WTC11 (cell line): ENCODE results near the gene ALDH5A1. TPM values are rescaled to one million over a fixed set of nuclear protein-coding genes. Genes with fewer than 3 reads are reported as not detected.

Experiments
- ATAC-seq: fragments of 200-7000 bp; cut with Tn5 transposase; 2 replicates; pipeline ENCODE4 v1.10.0; 2021; ENCODE audit warnings: mild to moderate bottlenecking, moderate library complexity
- CTCF ChIA-PET: fragments of 300-600 bp; sonication (Branson Sonifier 250); formaldehyde crosslinking; loops from one replicate; lab custom pipeline; 2021; ENCODE audit warnings: antibody characterized with exemption; lab: Charles Lee
- POLR2A ChIA-PET: fragments of 350-600 bp; sonication (Branson Sonifier 250); formaldehyde crosslinking; loops from one replicate; lab custom pipeline; 2021; ENCODE audit warnings: antibody characterized with exemption; lab: Charles Lee
- DNase-seq: peaks from one replicate; pipeline ENCODE4 v3.0.0; 2021; ENCODE audit warnings: low spot score
- H3K27ac Mint-ChIP-seq: 2 replicates; pipeline ENCODE4 v1.8.0; 2021; ENCODE audit warnings: mixed read lengths
- H3K27me3 Mint-ChIP-seq: 2 replicates; pipeline ENCODE4 v1.8.0; 2021; ENCODE audit warnings: low read depth, mild to moderate bottlenecking, moderate library complexity, mixed read lengths
- H3K36me3 Mint-ChIP-seq: 2 replicates; pipeline ENCODE4 v1.8.0; 2021; ENCODE audit warnings: mixed read lengths
- H3K4me1 Mint-ChIP-seq: 2 replicates; pipeline ENCODE4 v1.8.0; 2022; ENCODE audit warnings: mixed read lengths
- H3K4me3 Mint-ChIP-seq: 2 replicates; pipeline ENCODE4 v1.8.0; 2021; ENCODE audit warnings: mild to moderate bottlenecking, moderate library complexity, mixed read lengths
- H3K9me3 Mint-ChIP-seq: 2 replicates; pipeline ENCODE4 v1.8.0; 2021; ENCODE audit warnings: mixed read lengths
- GABPB1 ChIP-seq: sonication (generic); formaldehyde crosslinking; IDR thresholded peaks from 2 replicates; pipeline ENCODE4 v1.8.1; 2023; ENCODE audit warnings: mild to moderate bottlenecking, missing genetic modification reagents
- HMGA2 ChIP-seq: fragments of 250-450 bp; sonication (Bioruptor Pico); IDR thresholded peaks from 2 replicates; pipeline ENCODE4 v1.4.0; 2021; ENCODE audit warnings: mild to moderate bottlenecking, moderate library complexity
- IRF2 ChIP-seq: sonication (generic); formaldehyde crosslinking; IDR thresholded peaks from 2 replicates; pipeline ENCODE4 v1.8.0; 2022; ENCODE audit warnings: low read depth, missing genetic modification reagents, borderline replicate concordance
- KAT7 ChIP-seq: sonication (generic); formaldehyde crosslinking; IDR thresholded peaks from 2 replicates; pipeline ENCODE4 v1.8.1; 2023; ENCODE audit warnings: missing genetic modification reagents, mild to moderate bottlenecking, borderline replicate concordance
- NFATC4 ChIP-seq: fragments of 250-450 bp; sonication (Bioruptor Pico); IDR thresholded peaks from 2 replicates; pipeline ENCODE4 v1.9.0; 2021; ENCODE audit warnings: mild to moderate bottlenecking
- OVOL2 ChIP-seq: fragments of 250-450 bp; sonication (Bioruptor Pico); IDR thresholded peaks from 2 replicates; pipeline ENCODE4 v1.9.0; 2021; ENCODE audit warnings: mild to moderate bottlenecking, borderline replicate concordance
- RELA ChIP-seq: sonication (generic); formaldehyde crosslinking; IDR thresholded peaks from 2 replicates; pipeline ENCODE4 v1.8.1; 2022; ENCODE audit warnings: missing genetic modification reagents, mild to moderate bottlenecking, borderline replicate concordance
- SMAD3 ChIP-seq: sonication (generic); formaldehyde crosslinking; IDR thresholded peaks from 2 replicates; pipeline ENCODE4 v1.8.0; 2022; ENCODE audit warnings: missing genetic modification reagents, mild to moderate bottlenecking, borderline replicate concordance
- SMAD4 ChIP-seq: sonication (generic); formaldehyde crosslinking; IDR thresholded peaks from 2 replicates; pipeline ENCODE4 v1.8.0; 2022; ENCODE audit warnings: mild to moderate bottlenecking, missing genetic modification reagents
- ZBTB21 ChIP-seq: sonication (generic); formaldehyde crosslinking; IDR thresholded peaks from 2 replicates; pipeline ENCODE4 v1.8.1; 2023; ENCODE audit warnings: mild to moderate bottlenecking, missing genetic modification reagents, borderline replicate concordance
- ZNF317 ChIP-seq: sonication (generic); formaldehyde crosslinking; IDR thresholded peaks from 2 replicates; pipeline ENCODE4 v1.8.1; 2023; ENCODE audit warnings: low read depth, mild to moderate bottlenecking, moderate library complexity, missing genetic modification reagents, borderline replicate concordance
- ZNF423 ChIP-seq: fragments of 250-450 bp; sonication (Bioruptor Pico); IDR thresholded peaks from 2 replicates; pipeline ENCODE4 v2.1.2; 2022; ENCODE audit warnings: mild to moderate bottlenecking, moderate library complexity
- total RNA-seq: library from RNA; stranded (reverse); gene quantifications from 3 replicates; pipeline ENCODE4 v1.2.3, GENCODE V29; 2021
- TF ChIP-seq, protein P1 (sequence below): sonication (generic); formaldehyde crosslinking; IDR thresholded peaks from 2 replicates; pipeline ENCODE4 v1.8.1; 2022; ENCODE audit warnings: mild to moderate bottlenecking, moderate library complexity, missing genetic modification reagents
- TF ChIP-seq, protein P2 (sequence below): fragments of 250-450 bp; sonication (Bioruptor Pico); IDR thresholded peaks from 2 replicates; pipeline ENCODE4 v2.1.2; 2022; ENCODE audit warnings: mild to moderate bottlenecking, moderate library complexity
- TF ChIP-seq, protein P3 (sequence below): sonication (generic); formaldehyde crosslinking; IDR thresholded peaks from 2 replicates; pipeline ENCODE4 v1.8.1; 2022; ENCODE audit warnings: low read depth, missing genetic modification reagents, borderline replicate concordance
- TF ChIP-seq, protein P4 (sequence below): sonication (generic); formaldehyde crosslinking; IDR thresholded peaks from 2 replicates; pipeline ENCODE4 v1.8.1; 2022; ENCODE audit warnings: mild to moderate bottlenecking, missing genetic modification reagents, moderate library complexity, borderline replicate concordance
- TF ChIP-seq, protein P5 (sequence below): sonication (generic); formaldehyde crosslinking; IDR thresholded peaks from 2 replicates; pipeline ENCODE4 v1.8.1; 2023; ENCODE audit warnings: mild to moderate bottlenecking, missing genetic modification reagents, borderline replicate concordance
- TF ChIP-seq, protein P6 (sequence below): sonication (generic); formaldehyde crosslinking; IDR thresholded peaks from 2 replicates; pipeline ENCODE4 v1.8.0; 2022; ENCODE audit warnings: missing genetic modification reagents
- TF ChIP-seq, protein P7 (sequence below): sonication (generic); formaldehyde crosslinking; conservative IDR thresholded peaks from 2 replicates; pipeline ENCODE4 v1.8.1; 2023; ENCODE audit warnings: mild to moderate bottlenecking, low read depth, missing genetic modification reagents, moderate library complexity

The ALDH5A1 gene
- total RNA-seq, 1 experiment from 2014 or later = 5.1 TPM

DNA sequence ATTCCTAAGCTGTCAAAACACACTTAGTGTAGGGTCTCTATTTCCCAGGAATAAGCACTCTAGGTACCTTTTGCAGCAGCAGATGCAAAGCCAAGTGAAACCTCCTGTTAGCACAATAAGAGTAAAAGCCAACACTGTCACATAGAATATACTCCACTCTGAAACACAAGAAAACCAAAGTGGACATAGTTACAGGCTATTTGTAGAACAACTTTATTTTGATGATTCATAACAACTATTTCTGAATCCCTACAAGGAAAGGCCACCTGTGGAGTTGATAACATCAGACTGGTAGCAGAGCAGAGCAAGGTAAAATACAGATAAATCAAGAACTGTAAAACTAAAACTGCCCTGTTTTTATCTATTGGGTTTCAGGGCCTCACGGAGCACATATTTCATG is 59.7 kb downstream of the ALDH5A1 start (continued):
- TF ChIP-seq, protein P1, sequence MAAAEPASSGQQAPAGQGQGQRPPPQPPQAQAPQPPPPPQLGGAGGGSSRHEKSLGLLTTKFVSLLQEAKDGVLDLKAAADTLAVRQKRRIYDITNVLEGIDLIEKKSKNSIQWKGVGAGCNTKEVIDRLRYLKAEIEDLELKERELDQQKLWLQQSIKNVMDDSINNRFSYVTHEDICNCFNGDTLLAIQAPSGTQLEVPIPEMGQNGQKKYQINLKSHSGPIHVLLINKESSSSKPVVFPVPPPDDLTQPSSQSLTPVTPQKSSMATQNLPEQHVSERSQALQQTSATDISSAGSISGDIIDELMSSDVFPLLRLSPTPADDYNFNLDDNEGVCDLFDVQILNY (CRISPR knock-in tag) = no peak
- no peak for TF ChIP-seq ZBTB21 (CRISPR knock-in tag)
- no peak for TF ChIP-seq NFATC4 (CRISPR knock-in tag)
- no peak for TF ChIP-seq HMGA2 (CRISPR knock-in tag)
- TF ChIP-seq, protein P2, sequence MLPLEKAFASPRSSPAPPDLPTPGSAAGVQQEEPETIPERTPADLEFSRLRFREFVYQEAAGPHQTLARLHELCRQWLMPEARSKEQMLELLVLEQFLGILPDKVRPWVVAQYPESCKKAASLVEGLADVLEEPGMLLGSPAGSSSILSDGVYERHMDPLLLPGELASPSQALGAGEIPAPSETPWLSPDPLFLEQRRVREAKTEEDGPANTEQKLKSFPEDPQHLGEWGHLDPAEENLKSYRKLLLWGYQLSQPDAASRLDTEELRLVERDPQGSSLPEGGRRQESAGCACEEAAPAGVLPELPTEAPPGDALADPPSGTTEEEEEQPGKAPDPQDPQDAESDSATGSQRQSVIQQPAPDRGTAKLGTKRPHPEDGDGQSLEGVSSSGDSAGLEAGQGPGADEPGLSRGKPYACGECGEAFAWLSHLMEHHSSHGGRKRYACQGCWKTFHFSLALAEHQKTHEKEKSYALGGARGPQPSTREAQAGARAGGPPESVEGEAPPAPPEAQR (CRISPR knock-in tag) = no peak
- TF ChIP-seq SMAD4 (CRISPR knock-in tag) = no peak
- TF ChIP-seq, protein P3, sequence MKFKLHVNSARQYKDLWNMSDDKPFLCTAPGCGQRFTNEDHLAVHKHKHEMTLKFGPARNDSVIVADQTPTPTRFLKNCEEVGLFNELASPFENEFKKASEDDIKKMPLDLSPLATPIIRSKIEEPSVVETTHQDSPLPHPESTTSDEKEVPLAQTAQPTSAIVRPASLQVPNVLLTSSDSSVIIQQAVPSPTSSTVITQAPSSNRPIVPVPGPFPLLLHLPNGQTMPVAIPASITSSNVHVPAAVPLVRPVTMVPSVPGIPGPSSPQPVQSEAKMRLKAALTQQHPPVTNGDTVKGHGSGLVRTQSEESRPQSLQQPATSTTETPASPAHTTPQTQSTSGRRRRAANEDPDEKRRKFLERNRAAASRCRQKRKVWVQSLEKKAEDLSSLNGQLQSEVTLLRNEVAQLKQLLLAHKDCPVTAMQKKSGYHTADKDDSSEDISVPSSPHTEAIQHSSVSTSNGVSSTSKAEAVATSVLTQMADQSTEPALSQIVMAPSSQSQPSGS = no peak
- TF ChIP-seq OVOL2 (CRISPR knock-in tag) = no peak
- TF ChIP-seq IRF2 (CRISPR knock-in tag) = no peak

DNA sequence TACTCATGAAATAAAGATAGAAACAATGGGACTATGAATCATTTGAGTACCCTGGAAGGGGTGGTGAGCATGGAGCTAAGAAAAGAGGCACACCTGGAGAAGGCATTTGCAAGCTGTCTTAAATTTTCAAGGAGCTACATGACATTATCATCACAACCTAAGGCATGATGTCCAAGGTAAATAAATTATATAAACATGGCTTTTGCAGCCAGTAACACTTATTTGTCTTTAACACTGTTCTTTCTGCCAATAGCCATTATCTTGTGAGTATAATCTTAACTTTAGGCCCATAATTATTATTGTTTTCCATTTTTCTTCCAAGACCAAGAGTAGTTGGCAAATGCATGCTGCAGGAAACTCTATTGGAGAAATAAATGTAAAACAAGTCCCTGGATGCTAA is 63.7 kb downstream of the ALDH5A1 start:
- no peaks in the 10 kb centered on the region for H3K27me3 Mint-ChIP-seq
- POLR2A ChIA-PET = no interaction called here
- H3K27ac Mint-ChIP-seq = no peak overlapping the region
- CTCF ChIA-PET = no interaction called here
- no peaks in the 10 kb centered on the region for H3K4me1 Mint-ChIP-seq
- no peak for ATAC-seq
- DNase-seq = no peak
- no peaks in the 10 kb centered on the region for H3K36me3 Mint-ChIP-seq
- no peaks in the 10 kb centered on the region for H3K9me3 Mint-ChIP-seq
- no peak overlapping the region for H3K4me3 Mint-ChIP-seq
- TF ChIP-seq, protein P4, sequence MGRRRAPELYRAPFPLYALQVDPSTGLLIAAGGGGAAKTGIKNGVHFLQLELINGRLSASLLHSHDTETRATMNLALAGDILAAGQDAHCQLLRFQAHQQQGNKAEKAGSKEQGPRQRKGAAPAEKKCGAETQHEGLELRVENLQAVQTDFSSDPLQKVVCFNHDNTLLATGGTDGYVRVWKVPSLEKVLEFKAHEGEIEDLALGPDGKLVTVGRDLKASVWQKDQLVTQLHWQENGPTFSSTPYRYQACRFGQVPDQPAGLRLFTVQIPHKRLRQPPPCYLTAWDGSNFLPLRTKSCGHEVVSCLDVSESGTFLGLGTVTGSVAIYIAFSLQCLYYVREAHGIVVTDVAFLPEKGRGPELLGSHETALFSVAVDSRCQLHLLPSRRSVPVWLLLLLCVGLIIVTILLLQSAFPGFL (CRISPR knock-in tag) = no peak
- TF ChIP-seq, protein P5, sequence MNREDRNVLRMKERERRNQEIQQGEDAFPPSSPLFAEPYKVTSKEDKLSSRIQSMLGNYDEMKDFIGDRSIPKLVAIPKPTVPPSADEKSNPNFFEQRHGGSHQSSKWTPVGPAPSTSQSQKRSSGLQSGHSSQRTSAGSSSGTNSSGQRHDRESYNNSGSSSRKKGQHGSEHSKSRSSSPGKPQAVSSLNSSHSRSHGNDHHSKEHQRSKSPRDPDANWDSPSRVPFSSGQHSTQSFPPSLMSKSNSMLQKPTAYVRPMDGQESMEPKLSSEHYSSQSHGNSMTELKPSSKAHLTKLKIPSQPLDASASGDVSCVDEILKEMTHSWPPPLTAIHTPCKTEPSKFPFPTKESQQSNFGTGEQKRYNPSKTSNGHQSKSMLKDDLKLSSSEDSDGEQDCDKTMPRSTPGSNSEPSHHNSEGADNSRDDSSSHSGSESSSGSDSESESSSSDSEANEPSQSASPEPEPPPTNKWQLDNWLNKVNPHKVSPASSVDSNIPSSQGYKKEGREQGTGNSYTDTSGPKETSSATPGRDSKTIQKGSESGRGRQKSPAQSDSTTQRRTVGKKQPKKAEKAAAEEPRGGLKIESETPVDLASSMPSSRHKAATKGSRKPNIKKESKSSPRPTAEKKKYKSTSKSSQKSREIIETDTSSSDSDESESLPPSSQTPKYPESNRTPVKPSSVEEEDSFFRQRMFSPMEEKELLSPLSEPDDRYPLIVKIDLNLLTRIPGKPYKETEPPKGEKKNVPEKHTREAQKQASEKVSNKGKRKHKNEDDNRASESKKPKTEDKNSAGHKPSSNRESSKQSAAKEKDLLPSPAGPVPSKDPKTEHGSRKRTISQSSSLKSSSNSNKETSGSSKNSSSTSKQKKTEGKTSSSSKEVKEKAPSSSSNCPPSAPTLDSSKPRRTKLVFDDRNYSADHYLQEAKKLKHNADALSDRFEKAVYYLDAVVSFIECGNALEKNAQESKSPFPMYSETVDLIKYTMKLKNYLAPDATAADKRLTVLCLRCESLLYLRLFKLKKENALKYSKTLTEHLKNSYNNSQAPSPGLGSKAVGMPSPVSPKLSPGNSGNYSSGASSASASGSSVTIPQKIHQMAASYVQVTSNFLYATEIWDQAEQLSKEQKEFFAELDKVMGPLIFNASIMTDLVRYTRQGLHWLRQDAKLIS (CRISPR knock-in tag) = no peak
- TF ChIP-seq, protein P3 = no peak
- TF ChIP-seq, protein P6, sequence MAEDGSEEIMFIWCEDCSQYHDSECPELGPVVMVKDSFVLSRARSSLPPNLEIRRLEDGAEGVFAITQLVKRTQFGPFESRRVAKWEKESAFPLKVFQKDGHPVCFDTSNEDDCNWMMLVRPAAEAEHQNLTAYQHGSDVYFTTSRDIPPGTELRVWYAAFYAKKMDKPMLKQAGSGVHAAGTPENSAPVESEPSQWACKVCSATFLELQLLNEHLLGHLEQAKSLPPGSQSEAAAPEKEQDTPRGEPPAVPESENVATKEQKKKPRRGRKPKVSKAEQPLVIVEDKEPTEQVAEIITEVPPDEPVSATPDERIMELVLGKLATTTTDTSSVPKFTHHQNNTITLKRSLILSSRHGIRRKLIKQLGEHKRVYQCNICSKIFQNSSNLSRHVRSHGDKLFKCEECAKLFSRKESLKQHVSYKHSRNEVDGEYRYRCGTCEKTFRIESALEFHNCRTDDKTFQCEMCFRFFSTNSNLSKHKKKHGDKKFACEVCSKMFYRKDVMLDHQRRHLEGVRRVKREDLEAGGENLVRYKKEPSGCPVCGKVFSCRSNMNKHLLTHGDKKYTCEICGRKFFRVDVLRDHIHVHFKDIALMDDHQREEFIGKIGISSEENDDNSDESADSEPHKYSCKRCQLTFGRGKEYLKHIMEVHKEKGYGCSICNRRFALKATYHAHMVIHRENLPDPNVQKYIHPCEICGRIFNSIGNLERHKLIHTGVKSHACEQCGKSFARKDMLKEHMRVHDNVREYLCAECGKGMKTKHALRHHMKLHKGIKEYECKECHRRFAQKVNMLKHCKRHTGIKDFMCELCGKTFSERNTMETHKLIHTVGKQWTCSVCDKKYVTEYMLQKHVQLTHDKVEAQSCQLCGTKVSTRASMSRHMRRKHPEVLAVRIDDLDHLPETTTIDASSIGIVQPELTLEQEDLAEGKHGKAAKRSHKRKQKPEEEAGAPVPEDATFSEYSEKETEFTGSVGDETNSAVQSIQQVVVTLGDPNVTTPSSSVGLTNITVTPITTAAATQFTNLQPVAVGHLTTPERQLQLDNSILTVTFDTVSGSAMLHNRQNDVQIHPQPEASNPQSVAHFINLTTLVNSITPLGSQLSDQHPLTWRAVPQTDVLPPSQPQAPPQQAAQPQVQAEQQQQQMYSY (CRISPR knock-in tag) = no peak
- no peak for TF ChIP-seq KAT7 (CRISPR knock-in tag)
- TF ChIP-seq, protein P7, sequence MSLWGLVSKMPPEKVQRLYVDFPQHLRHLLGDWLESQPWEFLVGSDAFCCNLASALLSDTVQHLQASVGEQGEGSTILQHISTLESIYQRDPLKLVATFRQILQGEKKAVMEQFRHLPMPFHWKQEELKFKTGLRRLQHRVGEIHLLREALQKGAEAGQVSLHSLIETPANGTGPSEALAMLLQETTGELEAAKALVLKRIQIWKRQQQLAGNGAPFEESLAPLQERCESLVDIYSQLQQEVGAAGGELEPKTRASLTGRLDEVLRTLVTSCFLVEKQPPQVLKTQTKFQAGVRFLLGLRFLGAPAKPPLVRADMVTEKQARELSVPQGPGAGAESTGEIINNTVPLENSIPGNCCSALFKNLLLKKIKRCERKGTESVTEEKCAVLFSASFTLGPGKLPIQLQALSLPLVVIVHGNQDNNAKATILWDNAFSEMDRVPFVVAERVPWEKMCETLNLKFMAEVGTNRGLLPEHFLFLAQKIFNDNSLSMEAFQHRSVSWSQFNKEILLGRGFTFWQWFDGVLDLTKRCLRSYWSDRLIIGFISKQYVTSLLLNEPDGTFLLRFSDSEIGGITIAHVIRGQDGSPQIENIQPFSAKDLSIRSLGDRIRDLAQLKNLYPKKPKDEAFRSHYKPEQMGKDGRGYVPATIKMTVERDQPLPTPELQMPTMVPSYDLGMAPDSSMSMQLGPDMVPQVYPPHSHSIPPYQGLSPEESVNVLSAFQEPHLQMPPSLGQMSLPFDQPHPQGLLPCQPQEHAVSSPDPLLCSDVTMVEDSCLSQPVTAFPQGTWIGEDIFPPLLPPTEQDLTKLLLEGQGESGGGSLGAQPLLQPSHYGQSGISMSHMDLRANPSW (CRISPR knock-in tag) = no peak
- TF ChIP-seq SMAD3 (CRISPR knock-in tag) = no peak
- no peak for TF ChIP-seq ZNF317 (CRISPR knock-in tag)
- TF ChIP-seq ZNF423 = no peak
- TF ChIP-seq GABPB1 (CRISPR knock-in tag) = no peak
- TF ChIP-seq RELA = no peak
